Choroid plexus epithelial cell (primary cell): Measurements from ENCODE around the gene RAD51B.

Experiments
- DNase-seq: peaks from one replicate; pipeline ENCODE4 v3.0.0-alpha.2; 2010; ENCODE audit warnings: low read depth
- H3K4me3 ChIP-seq: 2 replicates; pipeline ENCODE4 v1.5.1; 2011; ENCODE audit warnings: low read depth, mild to moderate bottlenecking, control low read depth, low read length, moderate library complexity
- TF ChIP-seq, protein P1 (sequence below): conservative IDR thresholded peaks from 2 replicates; pipeline ENCODE4 v1.5.1; 2011; ENCODE audit warnings: low read depth, mild to moderate bottlenecking, control low read depth, inconsistent platforms, low read length, moderate library complexity

Gene RAD51B

DNA sequence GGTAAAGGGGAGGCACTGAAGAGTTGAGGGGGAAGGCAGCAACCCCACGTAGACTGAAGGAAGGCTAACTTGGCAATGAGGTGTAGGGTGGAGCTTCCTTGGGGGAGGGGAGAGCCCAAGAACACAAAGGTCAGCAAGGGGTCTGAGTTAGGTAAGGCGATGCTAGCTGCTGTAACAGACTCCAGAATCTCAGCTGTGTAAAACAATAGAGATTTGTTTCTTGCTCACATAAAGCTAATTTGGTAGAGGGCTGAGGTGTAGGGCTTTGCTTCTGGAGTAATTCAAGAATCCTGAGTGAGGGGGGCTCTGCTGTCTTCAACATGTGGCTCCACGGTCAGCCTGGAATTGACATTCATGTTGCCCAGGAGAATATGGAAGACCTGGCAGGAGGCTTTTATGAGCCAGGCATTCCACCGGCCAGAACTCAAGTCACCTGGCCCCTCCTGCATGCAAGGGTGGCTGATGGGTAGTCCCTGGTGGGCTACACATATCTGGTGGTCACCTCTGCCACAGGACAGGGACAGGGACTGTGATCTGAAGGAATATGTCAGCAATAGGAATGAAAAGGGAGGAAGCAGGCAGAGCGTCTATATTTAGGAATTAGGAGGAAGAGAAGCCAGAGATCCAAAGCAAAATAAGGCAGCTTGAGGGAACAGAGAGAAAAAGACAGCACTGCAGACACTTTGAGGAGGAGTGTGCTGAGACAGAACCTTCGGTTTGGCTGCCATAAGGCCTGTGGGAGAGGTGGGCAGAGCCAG lies 819.6 kb downstream of the RAD51B start:
- TF ChIP-seq, protein P1, sequence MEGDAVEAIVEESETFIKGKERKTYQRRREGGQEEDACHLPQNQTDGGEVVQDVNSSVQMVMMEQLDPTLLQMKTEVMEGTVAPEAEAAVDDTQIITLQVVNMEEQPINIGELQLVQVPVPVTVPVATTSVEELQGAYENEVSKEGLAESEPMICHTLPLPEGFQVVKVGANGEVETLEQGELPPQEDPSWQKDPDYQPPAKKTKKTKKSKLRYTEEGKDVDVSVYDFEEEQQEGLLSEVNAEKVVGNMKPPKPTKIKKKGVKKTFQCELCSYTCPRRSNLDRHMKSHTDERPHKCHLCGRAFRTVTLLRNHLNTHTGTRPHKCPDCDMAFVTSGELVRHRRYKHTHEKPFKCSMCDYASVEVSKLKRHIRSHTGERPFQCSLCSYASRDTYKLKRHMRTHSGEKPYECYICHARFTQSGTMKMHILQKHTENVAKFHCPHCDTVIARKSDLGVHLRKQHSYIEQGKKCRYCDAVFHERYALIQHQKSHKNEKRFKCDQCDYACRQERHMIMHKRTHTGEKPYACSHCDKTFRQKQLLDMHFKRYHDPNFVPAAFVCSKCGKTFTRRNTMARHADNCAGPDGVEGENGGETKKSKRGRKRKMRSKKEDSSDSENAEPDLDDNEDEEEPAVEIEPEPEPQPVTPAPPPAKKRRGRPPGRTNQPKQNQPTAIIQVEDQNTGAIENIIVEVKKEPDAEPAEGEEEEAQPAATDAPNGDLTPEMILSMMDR, result no peak
- no peak for DNase-seq
- H3K4me3 ChIP-seq, result no peak overlapping the region

DNA sequence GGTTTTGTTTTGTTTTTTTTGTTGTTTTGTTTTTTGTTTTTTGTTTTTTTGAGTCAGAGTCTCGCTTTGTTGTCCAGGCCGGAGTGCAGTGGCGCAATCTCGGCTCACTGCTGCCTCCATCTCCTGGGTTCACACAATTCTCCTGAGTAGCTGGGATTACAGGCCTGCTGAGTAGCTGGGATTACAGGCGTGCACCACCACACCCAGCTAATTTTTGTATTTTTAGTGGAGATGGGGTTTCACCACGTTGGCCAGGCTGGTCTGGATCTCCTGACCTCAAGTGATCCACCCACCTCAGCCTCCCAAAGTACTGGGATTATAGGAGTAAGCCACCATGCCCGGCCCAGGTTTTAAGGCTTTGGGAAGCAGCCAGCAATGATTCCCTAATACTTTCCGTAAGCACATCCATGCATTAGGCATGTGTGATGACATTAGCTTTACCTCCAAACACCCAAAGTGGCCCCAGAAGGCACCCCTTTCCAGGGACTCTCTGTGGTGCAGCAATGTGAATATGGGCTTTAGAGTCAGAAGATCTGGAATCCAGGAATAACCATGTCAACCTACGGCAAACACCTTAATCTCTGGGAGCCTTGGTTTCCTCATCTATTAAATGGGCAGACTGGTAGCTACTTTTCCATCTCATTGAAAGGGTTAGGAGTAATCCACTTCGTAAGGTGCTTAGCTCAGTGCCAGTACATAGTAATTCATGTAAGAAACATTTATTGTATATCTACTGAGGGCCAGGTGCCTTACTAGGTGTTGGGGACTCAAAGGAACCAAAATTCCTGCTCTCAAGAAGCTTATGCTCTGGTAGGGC lies 820.4 kb downstream of the RAD51B start:
- TF ChIP-seq, protein P1, result no peak
- DNase-seq, result no peak
- no peak overlapping the region for H3K4me3 ChIP-seq

DNA sequence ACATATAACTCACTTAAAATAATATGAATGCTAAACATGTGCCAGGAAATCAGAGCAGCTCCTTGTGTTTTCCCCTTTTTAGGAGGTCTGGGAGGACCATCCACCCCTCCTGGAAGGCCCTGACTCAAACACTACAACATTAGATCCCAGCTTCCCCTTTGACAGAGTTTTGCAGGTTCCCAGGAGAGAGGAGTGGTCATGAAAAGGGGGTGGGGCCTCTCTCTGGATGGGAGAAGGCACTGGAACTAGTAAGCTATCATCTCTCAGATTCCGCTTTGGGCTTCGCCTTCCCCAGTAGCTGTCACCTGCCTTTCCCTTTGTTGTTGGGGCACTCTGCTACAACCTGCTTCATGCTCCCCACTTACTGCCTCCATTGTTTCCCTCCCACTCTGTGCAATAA lies 824.1 kb downstream of the RAD51B start:
- H3K4me3 ChIP-seq, result no peak overlapping the region
- TF ChIP-seq, protein P1, result no peak
- no peak for DNase-seq

DNA sequence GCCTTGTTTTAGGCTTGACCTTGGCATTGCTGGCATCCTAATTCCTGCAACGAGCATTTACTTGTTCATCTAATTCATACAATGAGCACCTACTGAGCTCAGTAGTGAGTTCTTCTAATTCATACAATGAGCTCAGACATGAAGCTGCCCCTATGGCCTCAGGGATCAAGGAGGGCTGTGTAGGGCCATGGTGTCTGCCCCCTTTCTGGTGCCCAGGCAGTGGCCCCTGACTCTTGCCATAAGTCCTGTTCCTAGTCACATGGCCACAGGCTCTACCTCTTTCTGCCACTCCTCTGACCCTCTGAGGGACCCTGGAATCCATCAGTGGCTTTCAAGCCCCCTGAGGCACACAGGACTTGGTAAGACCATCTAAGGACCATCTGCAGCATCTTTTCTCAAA lies 824.5 kb downstream of the RAD51B start:
- no peak for DNase-seq
- TF ChIP-seq, protein P1, result no peak
- no peak overlapping the region for H3K4me3 ChIP-seq

DNA sequence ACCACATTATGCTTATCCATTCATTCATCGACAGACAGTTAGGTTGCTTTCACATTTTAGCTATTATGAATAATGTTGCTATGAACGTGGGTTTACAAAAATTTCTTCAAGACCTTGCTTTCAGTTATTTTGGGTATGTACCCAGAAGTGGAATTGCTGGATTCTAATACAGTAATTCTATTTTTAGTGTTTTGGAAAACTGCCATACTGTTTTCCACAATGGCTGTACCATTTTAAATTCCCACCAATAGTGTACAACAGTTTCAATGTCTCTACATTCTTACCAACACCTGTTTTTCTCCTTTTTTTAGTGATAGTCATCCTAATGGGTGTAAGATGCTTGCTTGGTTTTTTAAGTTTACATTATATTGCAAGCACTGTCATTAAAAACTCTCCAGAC lies 825.8 kb downstream of the RAD51B start:
- TF ChIP-seq, protein P1, result no peak
- H3K4me3 ChIP-seq, result no peak overlapping the region
- no peak for DNase-seq

DNA sequence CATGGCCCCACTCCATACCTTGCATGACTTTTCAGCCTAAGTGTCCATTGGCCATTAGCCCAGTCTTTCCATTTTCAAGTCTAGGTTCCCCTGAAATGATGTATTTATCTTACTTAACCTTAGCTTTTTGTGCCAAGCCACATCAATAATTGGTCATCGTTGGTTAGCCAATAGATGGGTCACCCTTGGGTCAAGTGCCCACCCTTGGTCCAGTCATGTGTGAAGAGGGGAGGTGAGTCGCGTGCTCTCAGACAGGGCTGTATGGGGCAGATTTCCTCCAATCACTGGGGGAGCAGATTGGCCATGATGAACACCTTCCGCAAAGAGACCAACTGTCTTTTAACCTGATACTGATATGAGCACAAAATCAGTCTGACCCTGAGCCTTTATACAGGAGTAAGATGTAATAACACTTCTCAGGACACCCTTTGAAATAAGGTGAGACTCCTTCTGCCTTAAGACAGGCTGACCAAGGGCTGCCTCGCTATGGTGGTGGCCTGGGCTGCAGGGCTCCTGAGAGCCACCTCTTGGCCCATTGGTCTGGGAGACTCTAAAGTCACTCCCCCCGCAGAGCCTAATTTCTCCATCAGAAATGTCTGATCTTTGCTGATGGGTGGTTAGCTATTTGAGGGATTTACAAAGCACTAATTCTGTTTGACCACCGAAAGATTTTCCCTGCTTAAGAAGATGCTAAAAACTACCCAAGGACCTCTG lies 830.1 kb downstream of the RAD51B start:
- DNase-seq, result no peak
- H3K4me3 ChIP-seq, result no peak overlapping the region
- TF ChIP-seq, protein P1, result no peak
